HG03175 (cell line): ENCODE data around the gene CSNK1G2.
"Not testable (repeated sequence)": the region's sequence is repeated elsewhere in the genome, so short reads cannot be mapped to it uniquely, and the experiment has no call there.

Source experiments
- ATAC-seq: cut with Tn5 transposase; IDR thresholded peaks from one replicate; pipeline ENCODE4 v1.9.1; 2021; ENCODE audit warnings: mild to moderate bottlenecking, moderate library complexity; ENCODE audit not compliant: unreplicated experiment

CSNK1G2 gene

GRCh38 chr19:1986357-1987162, 45.6 kb downstream of the CSNK1G2 start:
- ATAC-seq, result no peak

- ATAC-seq, result no peak
Observed at GRCh38 chr19:1987197-1988187, 46.5 kb downstream of the CSNK1G2 start.

- not testable (repeated sequence) for ATAC-seq
Observed at GRCh38 chr19:1988464-1988863, 47.5 kb downstream of the CSNK1G2 start.

GRCh38 chr19:1989513-1990229, 48.7 kb downstream of the CSNK1G2 start:
- no peak for ATAC-seq

GRCh38 chr19:1990230-1991017, 49.5 kb downstream of the CSNK1G2 start:
- no peak for ATAC-seq

- no peak for ATAC-seq
Observed at GRCh38 chr19:1991018-1991913, 50.3 kb downstream of the CSNK1G2 start.

- ATAC-seq, result no peak
Observed at GRCh38 chr19:1992759-1993260, 51.8 kb downstream of the CSNK1G2 start.

GRCh38 chr19:1997353-1998233, 56.6 kb downstream of the CSNK1G2 start:
- no peak for ATAC-seq

- no peak for ATAC-seq
Observed at GRCh38 chr19:1998712-1999708, 58.0 kb downstream of the CSNK1G2 start.

GRCh38 chr19:1999856-2000515, 59.0 kb downstream of the CSNK1G2 start:
- no peak for ATAC-seq

- no peak for ATAC-seq
Observed at GRCh38 chr19:2003874-2004273, 62.9 kb downstream of the CSNK1G2 start.

- no peak for ATAC-seq
Observed at GRCh38 chr19:2010135-2010668, 69.2 kb downstream of the CSNK1G2 start.

GRCh38 chr19:2011169-2011568, 70.2 kb downstream of the CSNK1G2 start:
- no peak for ATAC-seq

- ATAC-seq, result no peak
Observed at GRCh38 chr19:2012941-2013682, 72.1 kb downstream of the CSNK1G2 start.

GRCh38 chr19:2013683-2013961, 72.7 kb downstream of the CSNK1G2 start:
- no peak for ATAC-seq

GRCh38 chr19:2014131-2014571, 73.2 kb downstream of the CSNK1G2 start:
- ATAC-seq, result no peak
